ENCODE results near the gene EIF4ENIF1. TPM values are rescaled to one million over a fixed set of nuclear protein-coding genes. Genes with fewer than 3 reads are reported as not detected.
A peak's percentile ranks its signal among the peaks of the same experiment; 100 is the strongest.
"Not testable (repeated sequence)": the region's sequence is repeated elsewhere in the genome, so short reads cannot be mapped to it uniquely, and the experiment has no call there.

The EIF4ENIF1 gene
- total and polyA plus RNA-seq, 3 donors from 2014 or later = 74.6 to 127 (median 79.7) TPM

GRCh38 chr22:31440681-31441080 lies 49.0 kb downstream of the EIF4ENIF1 start:
- intact Hi-C loops (cut with DNase I; ENCODE audit: low total_unique reads) = no loop called here
- 94 to 96% methylated on average over 7 of the region's 7 CpGs for WGBS, 2 donors
- DNase-seq = no peak
- TF ChIP-seq CTCF (IDR thresholded peaks at IDR 0.05) = no peak
- no peak overlapping the region for H3K27ac ChIP-seq
- H3K4me1 ChIP-seq = peaks cover 9% of the 10 kb centered on the region
- no peaks in the 10 kb centered on the region for H3K9me3 ChIP-seq
- H3K4me3 ChIP-seq = no peak overlapping the region
- no peaks in the 10 kb centered on the region for H3K36me3 ChIP-seq (ENCODE audit: low read depth, missing control alignments)
- no peaks in the 10 kb centered on the region for H3K27me3 ChIP-seq

- intact Hi-C loops (cut with DNase I; ENCODE audit: low total_unique reads) = no loop called here
- Histone ChIP-seq H3K36me3 (ENCODE audit: low read depth, missing control alignments) (no peaks in the 10 kb centered on the region), H3K9me3 (no peaks in the 10 kb centered on the region), H3K27me3 (no peaks in the 10 kb centered on the region), H3K4me3 (no peak overlapping the region), H3K4me1 (peaks cover 9% of the 10 kb centered on the region), H3K27ac (no peak overlapping the region)
- TF ChIP-seq POLR2A (IDR thresholded peaks at IDR 0.05) (no peak), CTCF (IDR thresholded peaks at IDR 0.05) (no peak)
- DNase-seq = no peak
- WGBS, 2 donors = 57 to 61% methylated on average over 8 of the region's 8 CpGs
Measured at GRCh38 chr22:31439808-31440207, 49.8 kb downstream of the EIF4ENIF1 start.

- DNase-seq = no peak
- Histone ChIP-seq H3K36me3 (ENCODE audit: low read depth, missing control alignments) (no peaks in the 10 kb centered on the region), H3K4me3 (no peak overlapping the region), H3K4me1 (no peaks in the 10 kb centered on the region), H3K27me3 (no peaks in the 10 kb centered on the region), H3K9me3 (no peaks in the 10 kb centered on the region), H3K27ac (no peak overlapping the region)
- 60 to 61% methylated on average over 1 to 3 of the region's 3 CpGs for WGBS, 2 donors
- intact Hi-C loops (cut with DNase I; ENCODE audit: low total_unique reads) = no loop called here
- TF ChIP-seq CTCF (IDR thresholded peaks at IDR 0.05) (no peak), POLR2A (IDR thresholded peaks at IDR 0.05) (no peak)
Measured at GRCh38 chr22:31436132-31436531, 53.5 kb downstream of the EIF4ENIF1 start.

- H3K36me3 ChIP-seq (ENCODE audit: low read depth, missing control alignments) = no peaks in the 10 kb centered on the region
- no peaks in the 10 kb centered on the region for H3K27me3 ChIP-seq
- intact Hi-C loops (cut with DNase I; ENCODE audit: low total_unique reads) = no loop called here
- no peaks in the 10 kb centered on the region for H3K4me1 ChIP-seq
- no peak overlapping the region for H3K27ac ChIP-seq
- 44 to 64% methylated on average over 5 of the region's 5 CpGs for WGBS, 2 donors
- peak; percentile 37 for DNase-seq
- H3K4me3 ChIP-seq = no peak overlapping the region
- H3K9me3 ChIP-seq = no peaks in the 10 kb centered on the region
- TF ChIP-seq CTCF (IDR thresholded peaks at IDR 0.05) = no peak
- TF ChIP-seq POLR2A (IDR thresholded peaks at IDR 0.05) = no peak
Measured at GRCh38 chr22:31431950-31432349, 57.7 kb downstream of the EIF4ENIF1 start.

- Histone ChIP-seq H3K4me3 (no peak overlapping the region), H3K36me3 (ENCODE audit: low read depth, missing control alignments) (no peaks in the 10 kb centered on the region), H3K27ac (no peak overlapping the region), H3K4me1 (no peaks in the 10 kb centered on the region), H3K9me3 (no peaks in the 10 kb centered on the region), H3K27me3 (no peaks in the 10 kb centered on the region)
- 62 to 78% methylated on average over 9 of the region's 9 CpGs for WGBS, 2 donors
- intact Hi-C loops (cut with DNase I; ENCODE audit: low total_unique reads) = no loop called here
- DNase-seq = peak; percentile 24
- TF ChIP-seq POLR2A (IDR thresholded peaks at IDR 0.05) = no peak
- no peak for TF ChIP-seq CTCF (IDR thresholded peaks at IDR 0.05)
Measured at GRCh38 chr22:31425331-31426050, 64.2 kb downstream of the EIF4ENIF1 start.

- H3K4me3 ChIP-seq; H3K9me3 ChIP-seq; intact Hi-C loops (cut with DNase I; ENCODE audit: low total_unique reads); H3K27ac ChIP-seq; DNase-seq; H3K27me3 ChIP-seq; H3K36me3 ChIP-seq (ENCODE audit: low read depth, missing control alignments); H3K4me1 ChIP-seq: not testable (repeated sequence)
- 90 to 91% methylated on average over 2 of the region's 2 CpGs for WGBS, 2 donors
Measured at GRCh38 chr22:31402350-31402749, 87.3 kb downstream of the EIF4ENIF1 start.
